GM18505 (cell line): ENCODE data around the gene SPRTN.

Experiments
- ATAC-seq: cut with Tn5 transposase; IDR thresholded peaks from one replicate; pipeline ENCODE4 v1.9.1; 2021; ENCODE audit not compliant: unreplicated experiment
- POLR2A ChIP-seq: IDR thresholded peaks from 4 replicates; pipeline ENCODE4 v1.6.1; 2011; ENCODE audit warnings: borderline replicate concordance; ENCODE audit not compliant: insufficient read depth, insufficient read length; ENCODE audit errors: extremely low read depth

Gene SPRTN

DNA sequence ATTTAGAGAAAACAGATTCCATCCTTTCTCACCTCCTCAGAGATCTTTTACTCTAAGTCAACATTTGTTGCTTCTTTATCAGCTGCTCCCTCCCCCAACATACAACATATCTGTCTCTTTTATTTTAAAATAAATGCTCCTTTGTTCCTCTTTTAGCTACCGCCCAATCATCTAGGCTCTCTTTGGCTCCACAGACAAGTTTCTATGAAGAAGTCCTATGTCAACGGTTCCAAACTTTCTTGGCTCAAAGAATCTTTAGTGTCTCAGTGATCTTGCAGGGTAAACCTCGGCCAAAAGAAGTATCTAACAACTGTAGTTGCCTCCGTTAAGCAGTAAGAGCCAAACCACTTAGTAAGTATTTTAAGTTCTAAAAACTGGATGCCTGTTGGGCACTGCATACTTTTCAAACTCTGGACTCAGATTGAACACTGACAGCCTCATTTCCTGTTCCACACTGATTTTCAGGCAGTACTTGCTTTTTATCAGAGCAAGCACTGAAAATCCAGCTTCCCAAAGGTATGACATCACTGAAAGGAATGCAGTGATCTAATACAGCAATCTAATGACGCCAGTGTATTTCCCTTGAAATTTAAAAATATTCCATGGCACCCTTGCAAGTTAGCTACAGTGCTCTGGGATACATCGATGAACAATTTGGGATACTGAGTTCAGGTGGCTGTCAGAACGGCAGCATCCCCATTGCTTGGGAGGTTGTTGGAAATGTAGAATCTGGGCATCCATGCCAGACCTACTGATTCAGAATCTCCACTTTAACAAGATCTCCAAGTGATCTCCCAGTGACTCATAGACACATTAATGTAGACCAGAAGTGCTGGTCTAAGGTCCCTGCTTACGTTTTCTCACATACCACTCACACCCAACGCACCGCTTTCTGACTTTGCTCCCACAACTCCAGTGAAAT lies 57.2 kb downstream of the SPRTN start:
- TF ChIP-seq POLR2A, result no peak
- no peak for ATAC-seq

DNA sequence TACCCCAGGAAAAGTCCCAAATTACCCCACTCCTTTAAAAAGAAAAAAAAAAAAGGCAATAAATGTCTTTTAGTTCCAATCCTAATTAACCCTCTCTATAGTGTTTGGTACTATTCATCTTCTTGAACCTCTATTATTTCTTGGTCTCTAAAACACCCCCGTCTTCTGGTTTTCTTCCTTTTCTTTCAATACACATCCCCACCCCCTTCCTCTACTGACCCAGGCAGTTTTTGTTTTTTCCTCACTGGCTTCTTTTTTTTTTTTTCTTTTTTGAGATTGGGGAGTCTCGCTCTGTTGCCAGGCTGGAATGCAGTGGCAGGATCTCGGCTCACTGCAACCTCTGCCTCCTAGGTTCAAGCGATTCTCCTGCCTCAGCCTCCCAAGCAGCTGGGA lies 57.9 kb downstream of the SPRTN start:
- ATAC-seq, result no peak

GRCh38 chr1:231396643-231397042 lies 58.5 kb downstream of the SPRTN start:
- TF ChIP-seq POLR2A, result no peak
- no peak for ATAC-seq

More for the DNA sequence above, 57.9 kb downstream of the SPRTN start:
- no peak for TF ChIP-seq POLR2A

- TF ChIP-seq POLR2A, result no peak
Measured at GRCh38 chr1:231397886-231398671, 60.0 kb downstream of the SPRTN start.

GRCh38 chr1:231401478-231401877 lies 63.4 kb downstream of the SPRTN start:
- no peak for ATAC-seq
- TF ChIP-seq POLR2A, result no peak

More at GRCh38 chr1:231397886-231398671, 60.0 kb downstream of the SPRTN start:
- ATAC-seq, result no peak

- TF ChIP-seq POLR2A, result no peak
- no peak for ATAC-seq
Measured at GRCh38 chr1:231404318-231404717, 66.2 kb downstream of the SPRTN start.
